HG03354 (cell line): ENCODE measurements around the gene MFSD12.
"Not testable (repeated sequence)": the region's sequence is repeated elsewhere in the genome, so short reads cannot be mapped to it uniquely, and the experiment has no call there.

Experiments
- ATAC-seq: cut with Tn5 transposase; IDR thresholded peaks from one replicate; pipeline ENCODE4 v1.9.1; 2021; ENCODE audit warnings: mild to moderate bottlenecking; ENCODE audit not compliant: unreplicated experiment, poor library complexity, severe bottlenecking

The MFSD12 gene

DNA sequence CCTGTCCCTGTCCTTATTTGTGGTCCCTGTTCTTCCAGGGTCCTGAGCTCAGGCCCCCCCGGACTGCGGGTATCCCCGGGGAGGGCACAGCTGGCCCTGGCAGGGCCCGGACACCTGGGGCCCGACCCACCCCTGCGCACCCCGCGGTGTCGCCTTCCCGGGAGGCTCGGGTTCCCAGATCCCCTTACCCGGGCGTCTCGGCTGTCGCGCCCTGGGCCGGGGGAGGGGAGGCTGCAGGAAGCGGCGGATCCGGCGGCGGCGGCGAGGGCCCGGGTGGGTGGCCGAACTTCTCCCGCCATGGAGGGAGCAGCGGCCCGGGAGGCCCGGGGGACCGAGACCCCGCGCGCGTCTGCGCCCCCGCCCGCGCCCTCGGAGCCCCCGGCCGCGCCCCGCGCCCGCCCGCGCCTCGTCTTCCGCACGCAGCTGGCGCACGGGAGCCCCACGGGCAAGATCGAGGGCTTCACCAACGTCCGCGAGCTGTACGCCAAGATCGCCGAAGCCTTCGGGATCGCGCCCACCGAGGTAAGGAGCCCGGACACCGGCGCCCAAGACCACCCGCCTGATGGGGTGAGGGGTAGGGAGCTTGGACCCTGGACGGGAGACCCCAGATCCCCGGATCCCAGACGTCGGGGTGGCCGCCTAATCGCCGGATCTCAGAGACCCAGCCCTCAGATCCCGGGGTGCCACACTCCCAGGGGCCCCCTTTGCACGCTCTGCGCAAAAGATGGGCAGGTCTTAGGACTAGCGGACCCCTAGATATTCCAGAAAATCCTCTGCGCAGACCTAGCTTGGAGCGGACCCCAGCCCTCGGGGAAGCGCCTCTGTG lies 28.1 kb upstream of the MFSD12 start, which contains the start of gene GIPC3:
GIPC3 (plus strand) TSS at position 178 of the 826 bp plus-strand sequence; CDS start at position 298, 120 bp downstream.
- no peak for ATAC-seq

DNA sequence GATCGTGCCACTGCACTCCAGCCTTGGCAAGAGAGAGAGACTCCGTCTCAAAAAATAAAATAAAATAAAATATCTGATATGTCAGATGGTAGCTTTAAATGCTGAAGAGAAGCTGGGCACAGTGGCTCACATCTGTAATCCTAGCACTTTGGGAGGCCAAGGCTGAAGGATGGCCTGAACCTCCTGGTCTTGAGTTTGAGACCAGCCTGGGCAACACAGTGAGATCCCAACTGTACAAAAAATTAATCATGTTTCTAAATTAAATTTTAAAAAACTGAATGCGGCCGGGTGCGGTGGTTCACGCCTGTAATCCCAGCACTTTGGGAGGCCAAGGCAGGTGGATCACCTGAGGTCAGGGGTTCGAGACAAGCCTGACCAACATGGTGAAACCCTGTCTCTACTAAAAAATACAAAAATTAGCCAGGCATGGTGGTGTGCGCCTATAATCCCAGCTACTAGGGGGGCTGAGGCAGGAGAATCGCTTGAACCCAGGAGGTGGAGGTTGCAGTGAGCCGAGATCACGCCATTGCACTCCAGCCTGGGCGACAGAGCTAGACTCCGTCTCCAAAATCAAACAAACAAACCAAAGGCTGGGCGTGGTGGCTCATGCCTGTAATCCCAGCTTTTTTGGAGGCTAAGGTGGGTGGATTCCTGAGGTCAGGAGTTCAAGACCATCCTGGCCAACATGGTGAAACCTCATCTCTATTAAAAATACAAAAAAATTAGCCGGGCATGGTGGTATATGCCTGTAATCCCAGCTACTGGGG lies 26.8 kb upstream of the MFSD12 start:
- ATAC-seq, result not testable (repeated sequence)

DNA sequence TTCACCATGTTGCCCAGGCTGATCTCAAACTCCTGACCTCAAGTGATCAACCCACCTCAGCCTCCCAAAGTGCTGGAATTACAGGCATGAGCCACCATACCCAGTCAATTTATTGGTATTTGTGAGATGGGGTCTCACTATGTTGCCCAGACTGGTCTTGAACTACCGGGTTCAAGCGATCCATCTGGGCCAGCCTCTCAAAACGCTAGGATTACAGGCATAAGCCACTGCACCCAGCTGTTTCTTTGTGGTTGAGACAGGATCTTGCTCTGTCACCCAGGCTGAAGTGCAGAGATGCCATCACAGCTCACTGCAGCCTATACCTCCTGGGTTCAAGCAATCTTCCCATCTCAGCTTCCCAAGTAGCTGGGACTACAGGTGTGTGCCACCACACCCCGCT lies 24.4 kb upstream of the MFSD12 start:
- not testable (repeated sequence) for ATAC-seq

DNA sequence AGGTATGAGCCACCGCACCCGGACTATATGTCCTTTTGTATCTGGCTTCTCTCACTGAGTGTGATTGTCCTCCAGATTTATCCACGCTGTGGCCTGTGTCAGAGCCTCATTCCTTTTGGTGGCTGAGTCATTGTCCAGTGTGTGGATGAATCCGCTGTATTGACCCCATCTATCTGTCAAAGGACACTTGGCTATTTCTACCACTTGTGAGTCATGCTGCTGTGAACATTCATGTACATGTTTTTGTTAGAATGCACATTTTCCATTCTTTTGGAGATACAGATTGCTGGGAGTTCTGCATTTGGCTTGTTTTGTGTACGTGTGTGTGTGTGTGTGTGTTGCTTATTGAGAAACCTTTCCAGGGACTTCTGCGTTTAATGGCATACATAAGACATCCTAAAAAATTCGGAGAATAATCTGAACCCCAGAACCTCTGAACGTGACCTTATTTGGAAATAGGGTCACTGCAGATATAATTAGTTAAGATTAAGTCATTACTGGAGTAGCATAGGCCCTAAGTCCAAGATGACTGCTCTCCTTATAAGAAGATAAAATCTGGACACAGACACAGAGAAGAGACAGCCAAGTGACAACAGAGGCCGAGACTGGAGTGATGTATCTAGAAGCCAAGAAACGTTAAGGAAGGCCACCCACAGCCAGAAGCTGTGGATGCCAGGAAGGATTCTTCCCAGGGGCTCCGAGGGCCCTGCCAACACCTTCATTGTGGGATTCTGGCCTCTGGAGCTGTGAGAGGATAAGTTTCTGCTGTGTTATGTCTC lies 23.0 kb upstream of the MFSD12 start:
- ATAC-seq, result no peak

DNA sequence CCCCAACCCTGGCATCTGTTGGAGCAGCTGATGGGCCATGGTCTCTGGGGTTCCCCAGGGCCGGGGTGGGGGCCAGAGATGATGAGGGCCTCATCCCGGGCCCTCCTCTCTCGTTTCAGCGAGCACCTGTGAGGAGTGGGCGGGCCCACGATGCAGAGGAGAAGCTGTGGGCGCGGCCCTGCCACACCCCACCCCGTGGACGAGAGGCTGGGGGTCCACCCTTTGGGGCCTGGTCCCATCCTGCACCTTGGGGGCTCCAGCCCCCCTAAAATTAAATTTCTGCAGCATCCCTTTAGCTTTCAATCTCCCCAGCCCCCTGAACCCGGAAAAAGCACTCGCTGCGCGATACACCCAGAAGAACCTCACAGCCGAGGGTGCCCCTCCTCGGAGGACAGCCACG lies 21.0 kb upstream of the MFSD12 start:
- ATAC-seq, result no peak

DNA sequence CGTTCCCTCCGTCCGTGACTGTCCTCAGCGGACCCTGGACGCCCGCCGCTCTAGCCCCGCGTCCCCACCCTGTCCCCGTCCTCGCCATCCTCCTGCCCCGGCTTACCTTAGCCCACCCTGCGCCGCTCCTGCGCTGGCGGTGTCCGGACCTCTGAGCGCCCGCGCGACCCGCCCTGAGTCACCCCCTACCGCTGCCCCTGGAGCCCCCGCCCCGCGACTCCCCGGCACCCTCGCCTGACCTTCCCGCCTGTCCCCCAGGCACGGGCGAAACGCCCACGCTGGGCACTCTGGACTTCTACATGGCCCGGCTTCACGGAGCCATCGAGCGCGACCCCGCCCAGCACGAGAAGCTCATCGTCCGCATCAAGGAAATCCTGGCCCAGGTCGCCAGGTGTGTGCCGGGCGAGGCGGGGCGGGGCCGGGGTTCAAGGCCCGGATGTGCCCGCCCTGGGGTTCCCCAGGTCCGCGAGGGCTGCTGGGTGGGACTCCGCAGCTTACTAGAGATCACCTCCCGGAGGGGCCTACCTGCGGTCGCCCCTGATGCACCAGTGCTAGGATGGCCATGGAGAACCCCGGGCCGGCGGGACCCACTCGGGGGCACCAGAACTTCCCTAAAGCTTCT lies 20.4 kb upstream of the MFSD12 start:
- no peak for ATAC-seq

DNA sequence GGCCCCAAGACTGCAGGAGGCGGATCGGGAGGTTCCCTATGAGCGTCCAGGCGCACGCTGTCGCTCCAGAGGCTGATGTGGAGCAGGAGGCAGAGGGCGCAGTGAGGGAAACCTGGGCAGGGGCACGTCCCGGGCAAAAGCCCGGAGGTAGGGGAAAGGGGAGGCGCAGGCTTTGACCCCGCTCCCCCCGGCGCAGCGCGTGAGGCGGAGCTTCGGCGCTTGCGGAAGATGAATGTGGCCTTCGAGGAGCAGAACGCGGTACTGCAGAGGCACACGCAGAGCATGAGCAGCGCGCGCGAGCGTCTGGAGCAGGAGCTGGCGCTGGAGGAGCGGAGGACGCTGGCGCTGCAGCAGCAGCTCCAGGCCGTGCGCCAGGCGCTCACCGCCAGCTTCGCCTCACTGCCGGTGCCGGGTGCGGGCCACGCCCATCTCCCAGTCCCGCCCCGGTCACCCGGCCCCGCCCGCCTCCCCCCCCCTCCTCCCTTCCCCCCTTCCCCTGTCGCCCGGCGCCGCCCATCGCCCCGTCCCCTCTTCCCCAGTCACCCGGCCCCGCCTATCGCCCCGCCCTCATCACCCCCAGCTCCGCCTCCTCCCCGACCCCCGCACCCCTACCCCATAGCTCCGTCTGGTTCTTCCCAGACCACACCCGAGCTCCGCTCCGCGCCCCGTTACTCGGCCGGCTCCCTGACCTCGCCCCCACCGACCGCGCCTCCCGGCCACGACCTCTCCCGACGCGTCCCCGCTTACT lies 19.5 kb upstream of the MFSD12 start:
- ATAC-seq, result no peak

DNA sequence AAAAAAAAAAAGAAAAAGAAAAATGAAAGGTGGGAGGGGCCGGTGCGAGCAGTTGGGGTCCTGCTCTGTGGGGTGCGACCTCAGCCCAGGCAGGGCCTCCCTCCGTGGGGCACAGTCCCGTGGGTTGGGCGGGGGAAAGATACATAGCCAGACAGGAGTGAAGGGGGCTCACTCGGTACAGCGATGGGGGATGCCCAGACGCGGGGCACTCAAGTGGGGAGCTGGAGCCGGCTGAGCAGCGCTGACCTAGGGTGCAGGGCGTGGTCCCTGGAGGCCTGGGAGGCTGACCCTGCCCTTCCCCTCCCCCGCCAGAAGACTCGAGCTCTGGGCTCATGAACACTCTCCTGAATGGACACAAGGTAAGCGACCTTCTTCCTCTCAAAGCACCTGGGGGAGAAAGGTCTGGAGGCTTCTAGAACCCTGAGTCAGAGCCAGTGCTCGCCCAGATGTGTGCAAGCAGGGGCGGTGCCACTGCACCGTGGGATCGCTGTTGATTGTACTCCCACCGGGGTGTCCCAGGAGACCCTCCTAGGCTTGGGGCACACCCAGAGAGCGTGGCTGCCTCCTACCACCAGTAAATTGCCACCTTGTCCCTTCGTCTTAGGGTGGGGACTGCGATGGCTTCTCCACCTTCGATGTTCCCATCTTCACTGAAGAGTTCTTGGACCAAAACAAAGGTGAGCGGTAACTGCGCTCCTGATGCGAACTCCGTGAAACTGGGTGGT lies 18.7 kb upstream of the MFSD12 start:
- no peak for ATAC-seq

DNA sequence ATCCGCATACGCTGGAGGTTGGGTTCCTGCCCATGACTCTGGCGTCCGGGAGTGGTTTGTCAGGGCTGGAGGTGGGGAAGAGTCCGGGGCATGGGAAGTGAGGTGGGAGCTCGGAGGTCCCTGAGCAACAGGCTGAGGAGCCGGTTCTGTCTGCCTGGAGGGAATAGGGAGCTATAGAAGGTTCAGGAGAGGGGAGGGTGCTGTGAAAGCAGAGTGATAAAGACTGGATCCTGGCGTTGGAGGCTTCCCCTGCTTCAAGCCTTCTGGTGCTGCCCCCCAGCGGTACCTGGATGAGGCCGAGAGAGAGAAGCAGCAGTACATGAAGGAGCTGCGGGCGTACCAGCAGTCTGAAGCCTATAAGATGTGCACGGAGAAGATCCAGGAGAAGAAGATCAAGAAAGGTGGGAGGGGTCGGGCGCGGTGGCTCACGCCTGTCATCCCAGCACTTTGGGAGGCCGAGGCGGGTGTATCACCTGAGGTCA lies 17.9 kb upstream of the MFSD12 start:
- ATAC-seq, result no peak

DNA sequence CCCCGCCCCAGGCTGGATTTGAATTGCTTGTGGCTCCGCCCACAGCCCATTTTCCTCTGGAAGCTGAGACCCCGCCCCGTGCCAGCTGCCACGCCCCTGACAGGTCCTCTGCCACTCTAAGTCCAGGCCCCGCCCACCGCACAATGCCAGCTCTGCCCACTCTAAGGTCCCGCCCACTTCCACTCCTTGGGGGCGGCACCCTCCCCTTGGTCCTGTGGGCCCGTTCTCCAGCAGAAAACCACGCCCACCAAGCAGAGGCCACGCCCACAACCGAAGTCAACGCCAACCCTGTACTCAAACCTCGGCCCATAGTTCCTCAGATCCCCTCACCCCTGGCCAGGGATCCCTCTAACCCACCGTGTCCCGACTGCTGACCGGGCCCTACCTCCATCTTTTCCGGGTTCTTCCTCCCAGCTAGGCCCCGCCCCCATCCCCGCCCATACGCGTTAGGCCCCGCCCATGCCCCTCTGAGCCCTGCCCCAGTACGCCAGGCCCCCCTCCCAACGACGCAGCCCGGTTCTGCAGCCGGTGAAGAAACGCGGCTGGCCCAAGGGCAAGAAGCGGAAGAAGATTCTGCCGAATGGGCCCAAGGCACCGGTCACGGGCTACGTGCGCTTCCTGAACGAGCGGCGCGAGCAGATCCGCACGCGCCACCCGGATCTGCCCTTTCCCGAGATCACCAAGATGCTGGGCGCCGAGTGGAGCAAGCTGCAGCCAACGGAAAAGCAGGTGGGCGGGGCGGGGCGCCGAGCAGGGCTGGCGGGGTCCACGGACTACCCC lies 16.7 kb upstream of the MFSD12 start:
- no peak for ATAC-seq

DNA sequence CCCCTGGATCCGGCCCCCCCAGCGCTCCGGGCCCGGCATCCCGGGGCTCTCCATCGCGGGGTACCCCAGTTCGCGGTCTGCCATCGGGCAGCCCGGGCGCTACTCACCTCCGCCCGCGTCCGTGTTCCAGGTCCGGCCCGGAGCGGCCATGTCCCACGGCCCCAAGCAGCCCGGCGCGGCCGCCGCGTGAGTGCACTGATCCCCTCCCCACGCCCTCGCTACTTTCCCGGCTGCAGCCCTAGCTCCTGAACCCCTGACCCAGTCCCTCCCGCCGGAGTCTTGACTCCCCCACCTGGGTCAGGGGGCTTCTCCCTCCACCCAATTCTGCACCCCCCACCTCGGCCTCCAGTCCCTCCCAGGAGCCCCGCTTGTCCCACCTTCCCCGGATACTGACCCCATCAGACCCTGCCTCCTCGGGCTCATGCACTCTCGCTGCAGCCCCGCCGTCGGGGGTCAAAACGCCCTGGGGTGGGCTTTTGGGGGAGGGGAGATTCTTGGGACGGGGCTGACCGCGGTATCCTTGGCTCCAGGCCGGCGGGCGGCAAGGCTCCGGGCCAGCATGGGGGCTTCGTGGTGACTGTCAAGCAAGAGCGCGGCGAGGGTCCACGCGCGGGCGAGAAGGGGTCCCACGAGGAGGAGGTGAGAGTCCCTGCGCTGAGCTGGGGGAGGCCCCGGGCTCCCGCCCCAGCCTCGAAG lies 15.9 kb upstream of the MFSD12 start:
- ATAC-seq, result peak; percentile 17

DNA sequence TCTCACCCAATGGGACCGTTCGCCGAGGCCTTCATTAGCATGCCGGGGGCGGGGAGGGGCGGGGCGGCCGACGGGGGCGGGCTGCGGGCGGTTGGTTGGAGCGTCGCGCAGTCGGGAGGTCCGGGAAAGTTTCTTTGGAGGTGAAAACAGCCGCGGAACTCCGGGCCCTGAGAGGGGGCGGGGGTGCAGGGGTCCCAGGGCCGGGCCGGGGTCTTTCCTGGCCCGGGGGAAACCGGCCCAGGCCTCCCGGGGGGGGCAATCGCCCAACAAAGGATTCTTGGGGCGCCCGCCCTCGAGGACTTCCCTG lies 15.4 kb upstream of the MFSD12 start, which contains the start of gene HMG20B:
HMG20B (plus strand) TSS at position 90 of the 307 bp plus-strand sequence. CDS start 366 bp downstream, outside the sequence.
- ATAC-seq, result no peak

DNA sequence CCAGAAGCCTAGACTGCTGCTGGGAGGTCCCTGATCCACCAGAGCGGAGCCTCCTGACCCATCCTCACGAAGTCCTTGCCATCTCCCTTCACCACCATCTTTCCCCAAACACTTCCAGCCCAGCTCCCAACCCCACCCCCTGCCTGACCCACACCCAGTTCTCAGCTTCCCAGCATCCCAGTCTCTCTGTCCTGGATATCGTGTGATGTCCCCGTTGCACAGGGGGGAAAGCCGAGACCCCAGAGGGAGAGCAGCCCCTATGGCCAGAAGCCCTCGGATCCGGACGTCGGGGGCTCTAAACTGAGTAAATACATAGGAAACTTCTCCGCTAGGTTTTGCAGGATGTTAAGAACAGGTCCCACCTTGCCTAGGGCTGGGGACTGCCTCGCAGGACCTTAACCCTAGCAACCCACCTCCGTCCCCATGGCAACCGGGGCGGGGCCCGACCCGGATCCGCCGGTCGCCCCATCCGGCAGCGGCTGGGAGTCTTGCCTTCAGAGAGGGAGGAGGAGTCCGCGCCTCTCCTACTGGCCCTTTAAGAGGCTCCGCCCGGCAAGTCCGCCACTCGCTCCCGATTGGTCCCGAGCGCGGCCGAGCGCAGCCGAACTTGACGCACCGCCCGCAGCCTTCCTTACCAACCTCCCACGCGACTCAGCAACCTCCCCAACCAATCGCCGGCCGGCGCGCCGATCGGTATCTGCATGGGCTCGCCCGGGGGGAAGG lies 14.9 kb upstream of the MFSD12 start:
- ATAC-seq, result peak; percentile 86

DNA sequence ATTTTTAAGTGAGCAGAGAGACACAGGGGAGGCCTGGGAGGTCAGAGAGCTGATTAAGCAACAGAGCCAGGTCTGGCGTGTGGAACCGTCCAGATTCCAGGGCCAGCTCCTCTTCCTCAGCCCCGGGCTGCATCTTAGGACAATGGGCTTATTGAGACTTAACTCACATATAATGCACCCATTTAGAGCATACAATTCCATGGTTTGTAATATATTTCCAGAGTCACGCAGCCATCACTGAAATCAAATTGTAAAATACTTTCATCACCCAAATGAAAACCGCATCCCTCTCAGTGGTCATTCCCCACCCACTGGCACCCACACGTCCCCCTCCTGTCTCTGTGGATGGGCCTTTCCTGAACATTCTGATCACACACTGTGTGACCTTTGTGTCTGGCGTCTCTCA lies 13.2 kb upstream of the MFSD12 start:
- ATAC-seq, result no peak

DNA sequence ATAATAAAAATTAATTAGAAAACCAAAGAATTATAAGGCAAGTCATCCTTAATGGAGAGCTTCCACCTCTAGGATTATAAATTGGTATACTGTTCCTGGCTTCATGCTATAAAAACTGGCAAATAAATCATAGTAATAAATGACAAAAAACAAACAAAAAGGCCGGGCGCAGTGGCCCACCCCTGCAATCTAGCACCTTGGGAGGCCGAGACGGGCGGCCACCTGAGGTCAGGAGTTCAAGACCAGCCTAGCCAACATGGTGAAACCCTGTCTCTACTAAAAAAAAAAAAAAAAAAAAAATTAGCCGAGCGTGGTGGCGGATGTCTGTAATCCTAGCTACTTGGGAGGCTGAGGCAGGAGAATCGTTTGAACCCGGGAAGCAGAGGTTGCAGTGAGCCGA lies 12.7 kb upstream of the MFSD12 start:
- ATAC-seq, result not testable (repeated sequence)

DNA sequence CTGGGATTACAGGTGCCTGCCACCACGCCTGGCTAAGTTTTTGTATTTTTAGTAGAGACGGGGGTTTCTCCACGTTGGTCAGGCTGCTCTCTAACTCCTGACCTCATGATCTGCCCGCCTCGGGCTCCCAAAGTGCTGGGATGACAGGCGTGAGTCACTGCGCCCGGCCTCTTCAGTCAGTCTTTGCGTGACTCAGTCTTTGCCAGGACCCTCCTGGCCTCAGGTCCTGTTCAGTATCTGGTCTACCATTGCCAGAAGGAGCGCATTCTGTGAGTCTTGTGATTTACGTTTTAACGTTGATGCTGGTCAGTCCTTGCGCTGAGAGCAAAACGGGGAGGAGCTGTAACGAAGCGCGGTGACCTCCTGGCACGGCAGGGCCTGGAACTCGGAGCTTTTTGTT lies 7.8 kb upstream of the MFSD12 start:
- ATAC-seq, result no peak
